DND-41 (cell line): ENCODE results near the gene SMIM5.

ENCODE experiments used
- ATAC-seq: fragments of 200-7000 bp; cut with Tn5 transposase; 3 replicates; pipeline ENCODE4 v1.9.1; 2021; ENCODE audit warnings: low read depth; ENCODE audit not compliant: insufficient read depth
- DNase-seq: peaks from one replicate; pipeline ENCODE4 v3.0.0-alpha.2; 2020
- H2AFZ ChIP-seq: 2 replicates; pipeline ENCODE4 v1.6.0; 2012; ENCODE audit warnings: low read depth, low read length
- H3K27ac ChIP-seq: 2 replicates; pipeline ENCODE4 v1.5.1; 2012; ENCODE audit warnings: low read length, inconsistent platforms
- H3K27me3 ChIP-seq: fragments of 200-600 bp; sonication (generic); 2 replicates; pipeline ENCODE4 v1.6.0; 2012; ENCODE audit warnings: low read length, mild to moderate bottlenecking, inconsistent platforms; ENCODE audit not compliant: insufficient read depth, poor library complexity
- H3K36me3 ChIP-seq: 2 replicates; pipeline ENCODE4 v1.5.1; 2012; ENCODE audit warnings: low read length, inconsistent platforms; ENCODE audit not compliant: insufficient read depth
- H3K4me1 ChIP-seq: 2 replicates; pipeline ENCODE4 v1.5.1; 2012; ENCODE audit warnings: mild to moderate bottlenecking, low read length; ENCODE audit not compliant: insufficient read depth
- H3K4me2 ChIP-seq: 2 replicates; pipeline ENCODE4 v1.6.0; 2012; ENCODE audit warnings: mild to moderate bottlenecking, moderate library complexity, low read length, inconsistent platforms; ENCODE audit not compliant: insufficient read depth
- H3K4me3 ChIP-seq, 2 experiments: fragments of 200-600 bp in 1 of 2; shearing (Covaris generic) in 1 of 2; 2 replicates each; pipeline ENCODE4 v1.5.1; 2012 to 2016; ENCODE audit warnings: inconsistent platforms in 2 of 2, low read length in 2 of 2, mild to moderate bottlenecking in 2 of 2, low read depth in 1 of 2, moderate library complexity in 1 of 2
- H3K79me2 ChIP-seq: 2 replicates; pipeline ENCODE4 v1.6.0; 2012; ENCODE audit warnings: low read length, inconsistent platforms; ENCODE audit not compliant: insufficient read depth
- H3K9ac ChIP-seq: 2 replicates; pipeline ENCODE4 v1.6.0; 2012; ENCODE audit warnings: low read depth, mild to moderate bottlenecking, inconsistent platforms, low read length, moderate library complexity
- H3K9me3 ChIP-seq: 2 replicates; pipeline ENCODE4 v1.5.1; 2012; ENCODE audit warnings: low read length, moderate library complexity, mild to moderate bottlenecking, inconsistent platforms; ENCODE audit not compliant: insufficient read depth, severe bottlenecking
- H4K20me1 ChIP-seq: 2 replicates; pipeline ENCODE4 v1.6.0; 2012; ENCODE audit warnings: low read length; ENCODE audit not compliant: insufficient read depth
- CTCF ChIP-seq: IDR thresholded peaks from 2 replicates; pipeline ENCODE4 v1.5.1; 2012; ENCODE audit warnings: borderline replicate concordance, low read length, moderate library complexity, mild to moderate bottlenecking; ENCODE audit not compliant: poor library complexity, severe bottlenecking; ENCODE audit errors: extremely low read depth
- EZH2 ChIP-seq: IDR thresholded peaks from 3 replicates; pipeline ENCODE4 v1.6.1; 2012; ENCODE audit warnings: borderline replicate concordance, low read depth, mild to moderate bottlenecking, moderate library complexity, low read length, inconsistent platforms; ENCODE audit not compliant: severe bottlenecking

The SMIM5 gene

GRCh38 chr17:75665981-75666380, 32.7 kb downstream of the SMIM5 start:
- Histone ChIP-seq H3K4me3 (peak overlapping the region; percentile 75 to 86; a peak in 3 of 4 replicates), H3K4me1 (peaks cover 42% of the 10 kb centered on the region), H3K9me3 (no peaks in the 10 kb centered on the region), H3K36me3 (peaks cover 46% of the 10 kb centered on the region), H3K27ac (peak overlapping the region; percentile 82), H4K20me1 (peaks cover 2% of the 10 kb centered on the region; the same call in 1 of the 2 replicates), H3K27me3 (no peaks in the 10 kb centered on the region), H3K79me2 (peaks cover 53% of the 10 kb centered on the region), H3K4me2 (peak overlapping the region; percentile 90), H2AFZ (no peak overlapping the region), H3K9ac (peak overlapping the region; percentile 67)
- ATAC-seq (no peak), DNase-seq (no peak)
- TF ChIP-seq CTCF = no peak
- no peak for TF ChIP-seq EZH2

- DNase-seq (peak; percentile 98), ATAC-seq (peak; percentile 100)
- Histone ChIP-seq H4K20me1 (peaks cover 12% of the 10 kb centered on the region; the same call in 1 of the 2 replicates), H3K4me3 (peak within 1 kb of the TSS; percentile 75 to 86), H3K36me3 (peaks cover 48% of the 10 kb centered on the region), H3K4me1 (peaks cover 42% of the 10 kb centered on the region), H3K9me3 (no peaks in the 10 kb centered on the region), H3K9ac (peak within 1 kb of the TSS; percentile 67), H3K79me2 (peaks cover 65% of the 10 kb centered on the region), H2AFZ (peak within 1 kb of the TSS; percentile 88), H3K27ac (peak within 1 kb of the TSS; percentile 82), H3K27me3 (no peaks in the 10 kb centered on the region), H3K4me2 (peak within 1 kb of the TSS; percentile 90)
- TF ChIP-seq EZH2 = no peak
- no peak for TF ChIP-seq CTCF
Observed at GRCh38 chr17:75666959-75667790, 33.9 kb downstream of the SMIM5 start, which contains the start of the genes RECQL5 and SAP30BP. Gene RECQL5, minus strand, starts transcription at chr17:75667154. Its CDS starts 597 bp downstream, at chr17:75666557. Gene SAP30BP, plus strand, starts transcription at chr17:75667338. Its CDS starts 35 bp downstream, at chr17:75667373.

GRCh38 chr17:75667825-75668224, 34.6 kb downstream of the SMIM5 start:
- no peaks in the 10 kb centered on the region for H3K9me3 ChIP-seq
- H2AFZ ChIP-seq = peak overlapping the region; percentile 75
- H3K4me2 ChIP-seq = peak overlapping the region; percentile 90
- no peak for DNase-seq
- peak overlapping the region; percentile 67 for H3K9ac ChIP-seq
- H3K4me1 ChIP-seq = peaks cover 42% of the 10 kb centered on the region
- peak overlapping the region; percentile 75 to 86 for H3K4me3 ChIP-seq
- peaks cover 47% of the 10 kb centered on the region for H3K36me3 ChIP-seq
- H3K79me2 ChIP-seq = peaks cover 67% of the 10 kb centered on the region
- no peaks in the 10 kb centered on the region for H3K27me3 ChIP-seq
- H4K20me1 ChIP-seq = peaks cover 12% of the 10 kb centered on the region; the same call in 1 of the 2 replicates
- TF ChIP-seq EZH2 (no peak), CTCF (no peak)
- ATAC-seq = no peak
- H3K27ac ChIP-seq = peak overlapping the region; percentile 81
